ENCODE measurements around the gene SSMEM1.
A peak's percentile ranks its signal among the peaks of the same experiment; 100 is the strongest.
"Not testable (repeated sequence)": the region's sequence is repeated elsewhere in the genome, so short reads cannot be mapped to it uniquely, and the experiment has no call there.

SSMEM1 gene, protein sequence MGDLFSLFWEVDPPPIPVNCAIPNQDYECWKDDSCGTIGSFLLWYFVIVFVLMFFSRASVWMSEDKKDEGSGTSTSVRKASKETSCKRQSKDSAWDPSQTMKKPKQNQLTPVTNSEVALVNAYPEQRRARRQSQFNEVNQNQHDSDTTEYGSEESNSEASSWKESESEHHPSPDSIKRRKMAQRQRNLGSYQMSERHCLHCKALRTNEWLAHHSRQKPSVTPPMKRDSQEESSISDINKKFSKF

GRCh38 chr7:130207642-130208041 lies at the start of gene SSMEM1:
TSS of gene SSMEM1 (plus strand) at chr7:130207860. CDS start at chr7:130207911, 51 bp downstream.
- H3K4me3 Mint-ChIP-seq, result peak within 1 kb of the TSS; percentile 60
- no peaks in the 10 kb centered on the region for H3K9me3 Mint-ChIP-seq (ENCODE audit: low read depth)
- H3K27me3 Mint-ChIP-seq, result peaks cover 3% of the 10 kb centered on the region
- peaks cover 24% of the 10 kb centered on the region for H3K4me1 Mint-ChIP-seq (ENCODE audit: low read depth)
- no peak within 1 kb of the TSS for H3K27ac Mint-ChIP-seq
- peaks cover 2% of the 10 kb centered on the region for H3K36me3 Mint-ChIP-seq

- Mint-ChIP-seq H3K27me3 (peaks cover 2% of the 10 kb centered on the region), H3K4me1 (ENCODE audit: low read depth) (no peaks in the 10 kb centered on the region), H3K36me3 (peaks cover 44% of the 10 kb centered on the region), H3K4me3 (no peak overlapping the region), H3K9me3 (ENCODE audit: low read depth) (peaks cover 8% of the 10 kb centered on the region), H3K27ac (no peak overlapping the region)
Measured at GRCh38 chr7:130160023-130160422, 47.6 kb upstream of the SSMEM1 start.

GRCh38 chr7:130160455-130160854 lies 47.2 kb upstream of the SSMEM1 start:
- peaks cover 46% of the 10 kb centered on the region for H3K36me3 Mint-ChIP-seq

DNA sequence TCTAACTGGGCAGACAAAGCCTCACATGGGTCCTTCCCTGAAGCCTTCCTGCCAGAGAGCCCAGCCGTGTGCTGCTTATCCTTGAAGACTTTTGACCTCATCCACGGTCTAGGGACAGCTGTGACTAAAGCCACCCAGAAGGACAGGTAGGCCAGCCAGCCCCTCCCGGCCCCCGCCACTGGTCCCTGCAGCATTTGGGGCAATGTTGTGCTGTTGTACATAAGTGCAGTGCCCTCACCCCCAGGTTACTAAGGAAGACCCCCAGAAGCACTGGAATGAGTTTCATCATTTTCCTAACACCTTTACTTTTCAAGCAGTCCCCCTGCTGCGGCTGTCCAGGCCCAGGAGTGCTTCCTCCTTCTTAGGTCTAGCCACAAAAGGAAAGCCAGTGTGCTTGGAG lies 45.5 kb upstream of the SSMEM1 start:
- Mint-ChIP-seq H3K9me3 (ENCODE audit: low read depth) (peaks cover 8% of the 10 kb centered on the region), H3K36me3 (peaks cover 50% of the 10 kb centered on the region), H3K27ac (no peak overlapping the region), H3K27me3 (no peaks in the 10 kb centered on the region), H3K4me1 (ENCODE audit: low read depth) (no peaks in the 10 kb centered on the region), H3K4me3 (no peak overlapping the region)

More at GRCh38 chr7:130160455-130160854, 47.2 kb upstream of the SSMEM1 start:
- Mint-ChIP-seq H3K4me1 (ENCODE audit: low read depth) (no peaks in the 10 kb centered on the region), H3K4me3 (no peak overlapping the region), H3K9me3 (ENCODE audit: low read depth) (peaks cover 8% of the 10 kb centered on the region), H3K27me3 (peaks cover 2% of the 10 kb centered on the region), H3K27ac (no peak overlapping the region)

GRCh38 chr7:130174237-130174959 lies 33.3 kb upstream of the SSMEM1 start:
- H3K4me3 Mint-ChIP-seq, result no peak overlapping the region
- peaks cover 23% of the 10 kb centered on the region for H3K36me3 Mint-ChIP-seq
- H3K27ac Mint-ChIP-seq, result no peak overlapping the region
- H3K4me1 Mint-ChIP-seq (ENCODE audit: low read depth), result no peaks in the 10 kb centered on the region
- H3K27me3 Mint-ChIP-seq, result no peaks in the 10 kb centered on the region
- H3K9me3 Mint-ChIP-seq (ENCODE audit: low read depth), result no peaks in the 10 kb centered on the region

DNA sequence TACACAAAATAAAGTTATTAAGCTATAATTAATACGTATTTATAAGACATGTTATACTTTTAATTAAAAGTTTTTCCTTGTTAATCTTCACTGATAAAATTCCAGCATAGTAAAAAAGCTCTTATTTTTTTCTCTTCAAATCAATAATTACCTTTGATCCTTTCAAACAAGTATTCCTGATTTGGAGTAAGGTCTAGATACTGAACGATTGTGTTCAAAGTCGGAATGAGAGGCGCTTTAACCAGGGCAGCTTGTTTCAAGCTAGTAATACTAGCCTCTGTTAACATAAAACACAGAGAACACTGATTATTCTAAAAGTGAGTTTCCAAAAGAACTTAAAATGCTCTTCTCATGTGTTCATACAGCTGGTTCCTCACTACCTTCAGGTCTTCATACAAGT lies 29.4 kb upstream of the SSMEM1 start:
- H3K9me3 Mint-ChIP-seq (ENCODE audit: low read depth), result no peaks in the 10 kb centered on the region
- no peaks in the 10 kb centered on the region for H3K27me3 Mint-ChIP-seq
- no peak overlapping the region for H3K27ac Mint-ChIP-seq
- peaks cover 24% of the 10 kb centered on the region for H3K36me3 Mint-ChIP-seq
- peaks cover 17% of the 10 kb centered on the region for H3K4me1 Mint-ChIP-seq (ENCODE audit: low read depth)
- no peak overlapping the region for H3K4me3 Mint-ChIP-seq

GRCh38 chr7:130179631-130180030 lies 28.0 kb upstream of the SSMEM1 start:
- Mint-ChIP-seq H3K9me3 (ENCODE audit: low read depth) (no peaks in the 10 kb centered on the region), H3K27me3 (no peaks in the 10 kb centered on the region), H3K4me1 (ENCODE audit: low read depth) (peaks cover 19% of the 10 kb centered on the region), H3K27ac (no peak overlapping the region), H3K36me3 (peaks cover 27% of the 10 kb centered on the region), H3K4me3 (no peak overlapping the region)

DNA sequence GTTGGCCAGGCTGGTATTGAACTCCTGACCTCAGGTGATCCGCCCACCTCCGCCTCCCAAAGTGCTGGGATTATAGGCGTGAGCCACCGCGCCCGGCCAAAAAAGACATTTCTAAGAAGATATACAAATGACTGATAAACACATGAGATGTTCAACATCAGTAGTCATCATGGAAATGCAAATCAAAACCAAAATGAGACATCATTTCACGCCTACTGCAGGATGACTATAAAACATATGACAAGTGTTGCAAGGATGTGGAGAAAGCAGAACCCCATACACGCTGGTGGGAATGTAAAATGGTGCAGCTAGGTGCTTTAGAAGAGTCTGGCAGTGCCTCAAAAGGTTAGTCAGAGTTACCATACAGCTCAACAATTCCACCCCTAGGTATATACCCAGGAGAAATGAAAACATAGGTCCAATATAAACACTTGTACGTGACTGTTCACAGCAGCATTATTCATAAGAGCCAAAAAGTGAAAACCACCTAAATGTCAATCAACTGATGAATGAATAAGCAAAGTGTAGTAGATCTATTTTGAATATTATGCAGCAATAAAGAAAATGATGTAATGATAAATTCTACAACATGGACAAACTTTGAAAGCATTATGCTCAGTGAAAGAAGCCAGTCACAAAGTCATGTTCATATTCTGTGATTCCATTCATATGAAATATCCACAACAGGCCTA lies 26.9 kb upstream of the SSMEM1 start:
- H3K36me3 Mint-ChIP-seq, result peaks cover 31% of the 10 kb centered on the region

GRCh38 chr7:130181263-130181605 lies 26.4 kb upstream of the SSMEM1 start:
- Mint-ChIP-seq H3K27ac (peak overlapping the region; percentile 88), H3K4me1 (ENCODE audit: low read depth) (peaks cover 19% of the 10 kb centered on the region), H3K27me3 (no peaks in the 10 kb centered on the region)

More for the DNA sequence above, 26.9 kb upstream of the SSMEM1 start:
- peak overlapping the region; percentile 88 for H3K27ac Mint-ChIP-seq
- no peaks in the 10 kb centered on the region for H3K27me3 Mint-ChIP-seq
- no peak overlapping the region for H3K4me3 Mint-ChIP-seq
- H3K9me3 Mint-ChIP-seq (ENCODE audit: low read depth), result no peaks in the 10 kb centered on the region
- H3K4me1 Mint-ChIP-seq (ENCODE audit: low read depth), result peaks cover 19% of the 10 kb centered on the region

GRCh38 chr7:130182990-130183389 lies 24.7 kb upstream of the SSMEM1 start:
- H3K27ac Mint-ChIP-seq, result peak overlapping the region; percentile 64
- no peak overlapping the region for H3K4me3 Mint-ChIP-seq
- H3K9me3 Mint-ChIP-seq (ENCODE audit: low read depth), result no peaks in the 10 kb centered on the region
- H3K36me3 Mint-ChIP-seq, result peaks cover 26% of the 10 kb centered on the region
- no peaks in the 10 kb centered on the region for H3K27me3 Mint-ChIP-seq
- H3K4me1 Mint-ChIP-seq (ENCODE audit: low read depth), result peaks cover 23% of the 10 kb centered on the region

More at GRCh38 chr7:130181263-130181605, 26.4 kb upstream of the SSMEM1 start:
- Mint-ChIP-seq H3K36me3 (peaks cover 31% of the 10 kb centered on the region), H3K4me3 (no peak overlapping the region), H3K9me3 (ENCODE audit: low read depth) (no peaks in the 10 kb centered on the region)

- Mint-ChIP-seq H3K36me3 (peaks cover 25% of the 10 kb centered on the region), H3K4me1 (ENCODE audit: low read depth) (peaks cover 23% of the 10 kb centered on the region)
- H3K27me3 Mint-ChIP-seq; H3K4me3 Mint-ChIP-seq; H3K27ac Mint-ChIP-seq; H3K9me3 Mint-ChIP-seq (ENCODE audit: low read depth): not testable (repeated sequence)
Measured at GRCh38 chr7:130184349-130184748, 23.3 kb upstream of the SSMEM1 start.

- Mint-ChIP-seq H3K36me3 (peaks cover 25% of the 10 kb centered on the region), H3K27ac (no peak overlapping the region), H3K4me3 (no peak overlapping the region), H3K27me3 (no peaks in the 10 kb centered on the region), H3K9me3 (ENCODE audit: low read depth) (no peaks in the 10 kb centered on the region), H3K4me1 (ENCODE audit: low read depth) (peaks cover 14% of the 10 kb centered on the region)
Measured at GRCh38 chr7:130187360-130187759, 20.3 kb upstream of the SSMEM1 start.

DNA sequence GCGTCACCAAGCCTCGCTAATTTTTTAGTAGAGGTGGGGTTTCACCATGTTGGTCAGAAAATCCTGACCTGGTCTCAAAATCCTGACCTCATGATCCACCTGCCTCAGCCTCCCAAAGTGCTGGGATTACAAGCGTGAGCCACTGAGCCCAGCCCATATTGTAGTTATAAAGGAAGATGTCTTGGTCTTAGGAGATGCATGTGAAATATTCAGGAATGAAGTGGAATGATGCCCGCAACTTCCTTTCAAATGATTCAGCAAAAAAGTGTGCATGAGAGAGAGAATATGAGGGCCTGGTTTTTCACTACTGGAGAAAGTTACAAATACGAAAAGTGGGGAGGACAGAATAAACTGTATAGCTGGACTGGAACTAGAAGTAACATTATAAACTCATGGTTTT lies 18.3 kb upstream of the SSMEM1 start:
- Mint-ChIP-seq H3K27ac (no peak overlapping the region), H3K4me1 (ENCODE audit: low read depth) (peaks cover 4% of the 10 kb centered on the region), H3K27me3 (no peaks in the 10 kb centered on the region), H3K9me3 (ENCODE audit: low read depth) (no peaks in the 10 kb centered on the region), H3K4me3 (no peak overlapping the region), H3K36me3 (peaks cover 16% of the 10 kb centered on the region)

- Mint-ChIP-seq H3K36me3 (peaks cover 12% of the 10 kb centered on the region), H3K4me3 (no peak overlapping the region), H3K4me1 (ENCODE audit: low read depth) (peaks cover 2% of the 10 kb centered on the region), H3K9me3 (ENCODE audit: low read depth) (no peaks in the 10 kb centered on the region), H3K27ac (no peak overlapping the region), H3K27me3 (no peaks in the 10 kb centered on the region)
Measured at GRCh38 chr7:130191791-130192190, 15.9 kb upstream of the SSMEM1 start.

DNA sequence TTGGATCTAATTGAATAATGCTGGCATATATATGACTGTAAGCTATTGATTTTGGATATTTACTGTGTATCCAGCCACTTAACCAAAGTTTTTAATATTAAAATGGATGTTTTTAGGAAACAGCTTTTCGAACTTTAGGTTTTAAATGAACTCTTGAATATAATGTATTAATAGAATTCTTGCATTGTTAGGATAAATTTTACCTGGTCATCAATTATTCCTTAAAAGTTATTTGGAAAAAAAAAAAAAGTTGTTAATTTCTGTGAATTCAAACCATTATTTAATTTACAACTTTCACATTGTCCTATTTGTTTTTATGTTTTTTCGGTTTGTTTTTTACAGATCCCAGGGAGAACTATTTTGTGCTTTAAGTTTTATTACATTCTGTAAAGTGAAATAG lies 12.3 kb upstream of the SSMEM1 start:
- H3K36me3 Mint-ChIP-seq, result peaks cover 13% of the 10 kb centered on the region

More for the DNA sequence above, 12.3 kb upstream of the SSMEM1 start:
- peaks cover 8% of the 10 kb centered on the region for H3K4me1 Mint-ChIP-seq (ENCODE audit: low read depth)
- H3K4me3 Mint-ChIP-seq, result no peak overlapping the region
- H3K27ac Mint-ChIP-seq, result no peak overlapping the region
- H3K27me3 Mint-ChIP-seq, result no peaks in the 10 kb centered on the region
- H3K9me3 Mint-ChIP-seq (ENCODE audit: low read depth), result no peaks in the 10 kb centered on the region

All from activated naive CD8-positive, alpha-beta T cell (primary cell).